ENCODE measurements around the gene SLC22A31. TPM values are rescaled to one million over a fixed set of nuclear protein-coding genes. Genes with fewer than 3 reads are reported as not detected.

SLC22A31 gene
- total RNA-seq, 2 experiments from 2014 or later = 0.23 to 0.53 TPM

DNA sequence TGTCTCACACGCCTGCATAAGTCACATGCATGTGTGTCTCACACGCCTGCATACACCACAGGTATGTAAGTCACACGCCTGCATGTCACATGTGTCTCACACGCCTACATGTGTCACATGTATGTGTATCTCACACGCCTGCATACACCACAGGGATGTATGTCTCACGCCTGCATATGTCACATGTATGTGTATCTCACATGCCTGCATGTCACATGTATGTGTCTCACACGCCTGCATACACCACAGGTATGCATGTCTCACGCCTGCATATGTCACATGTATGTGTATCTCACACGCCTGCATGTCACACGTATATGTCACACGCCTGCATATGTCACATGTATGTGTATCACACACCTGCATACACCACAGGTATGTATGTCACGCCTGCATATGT is 42.6 kb downstream of the SLC22A31 start:
- CTCF ChIA-PET = no interaction called here
- DNase-seq = no peak
- Mint-ChIP-seq H3K27me3 (no peaks in the 10 kb centered on the region), H3K4me1 (no peaks in the 10 kb centered on the region), H3K36me3 (ENCODE audit: low read depth) (no peaks in the 10 kb centered on the region), H3K27ac (no peak overlapping the region), H3K4me3 (no peak overlapping the region), H3K9me3 (peaks cover 13% of the 10 kb centered on the region)
- POLR2A ChIA-PET = no interaction called here

DNA sequence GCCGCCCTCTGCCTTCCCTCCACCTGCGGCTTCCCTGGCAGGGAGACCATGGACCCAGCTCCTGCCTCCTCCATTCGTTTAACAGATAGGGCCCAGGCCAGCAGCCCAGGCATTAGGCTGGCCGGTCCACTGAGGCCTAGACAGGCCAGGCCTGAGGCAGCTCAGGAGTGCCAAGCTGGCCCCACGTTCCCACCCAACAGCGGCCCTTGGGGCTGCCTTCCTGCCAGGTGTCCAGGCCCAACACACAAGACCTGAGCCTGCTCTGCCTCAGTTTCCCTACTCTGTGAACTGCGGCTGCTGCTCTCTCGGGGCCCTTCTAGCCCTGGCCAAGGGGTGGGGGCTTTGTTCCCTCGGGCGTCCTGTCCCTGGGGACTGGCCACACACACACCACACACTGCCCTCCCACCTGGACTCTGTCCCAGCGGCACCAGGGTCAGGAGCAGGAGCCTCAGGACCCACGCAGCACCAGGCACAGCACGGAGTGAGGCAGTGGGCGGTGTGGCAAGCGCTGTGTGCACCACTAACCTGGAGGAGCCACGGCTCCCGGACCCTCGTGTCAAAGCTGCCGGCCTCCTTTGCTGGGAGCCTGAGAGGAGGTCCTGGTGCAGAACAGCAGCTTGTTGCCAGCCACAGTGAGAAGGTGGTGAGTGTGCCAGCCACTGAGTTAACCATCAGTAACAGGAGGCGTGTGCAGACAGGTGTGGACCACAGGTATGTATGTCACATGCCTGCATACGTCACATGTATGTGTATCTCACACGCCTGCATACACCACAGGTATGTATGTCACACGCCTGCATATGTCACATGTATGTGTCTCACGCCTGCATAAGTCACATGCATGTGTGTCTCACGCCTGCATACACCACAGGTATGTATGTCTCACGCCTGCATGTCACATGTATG is 43.3 kb downstream of the SLC22A31 start:
- ChIA-PET CTCF (no interaction called here), POLR2A (no interaction called here)
- H3K27ac Mint-ChIP-seq = no peak overlapping the region

DNA sequence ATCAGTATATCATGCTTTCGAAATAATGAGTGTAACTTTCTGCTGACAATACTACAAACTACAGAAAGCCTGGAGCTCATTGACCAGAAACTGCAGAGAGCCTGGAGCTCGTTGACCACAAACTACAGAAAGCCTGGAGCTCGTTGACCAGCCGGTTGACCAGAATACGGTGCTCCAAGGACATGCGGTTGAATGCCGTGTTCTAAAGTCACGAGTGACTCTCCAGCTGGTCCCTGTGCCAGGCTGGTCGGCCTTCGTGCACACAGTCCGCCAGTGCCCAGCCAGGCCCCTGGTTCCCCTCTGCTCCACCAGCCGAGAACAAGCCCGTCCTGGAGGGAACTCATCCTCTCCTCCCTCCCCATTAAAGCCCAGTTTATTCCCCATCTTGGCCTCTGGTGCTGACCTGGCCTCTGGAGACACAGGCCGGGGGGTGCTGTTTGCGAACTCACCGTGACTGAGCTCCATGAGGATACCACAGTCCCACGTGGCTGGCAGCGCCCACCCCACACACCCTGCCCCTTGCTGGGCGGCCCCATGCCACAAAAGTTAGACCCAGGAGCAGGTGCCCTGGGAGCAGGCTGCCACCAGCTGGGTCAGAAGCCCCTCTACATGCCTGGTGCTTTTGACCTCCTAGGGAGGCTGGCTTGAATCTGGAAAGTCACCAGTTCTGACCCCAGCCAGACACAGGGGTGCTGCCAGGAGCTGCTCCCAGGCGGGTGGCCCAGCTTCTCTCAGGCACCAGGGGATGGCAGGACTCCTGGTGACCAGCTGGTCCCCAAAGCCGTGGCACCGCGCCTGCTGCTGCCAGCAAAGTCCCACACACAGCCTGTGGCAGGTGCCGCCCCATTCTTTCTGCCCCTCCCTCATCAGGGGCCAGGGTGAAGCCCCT is 44.2 kb downstream of the SLC22A31 start:
- Mint-ChIP-seq H3K27me3 (no peaks in the 10 kb centered on the region), H3K4me1 (no peaks in the 10 kb centered on the region), H3K4me3 (no peak overlapping the region), H3K36me3 (ENCODE audit: low read depth) (peaks cover 6% of the 10 kb centered on the region), H3K27ac (no peak overlapping the region), H3K9me3 (peaks cover 11% of the 10 kb centered on the region)
- CTCF ChIA-PET = no interaction called here
- POLR2A ChIA-PET = interaction anchor here (1.0 kb wide), 1 partner anchor 62 kb away, joined by 3 read pairs; no protein-coding TSS in a partner anchor
- DNase-seq = no peak

More for the DNA sequence above, 43.3 kb downstream of the SLC22A31 start:
- Mint-ChIP-seq H3K4me1 (no peaks in the 10 kb centered on the region), H3K27me3 (no peaks in the 10 kb centered on the region), H3K4me3 (no peak overlapping the region), H3K9me3 (peaks cover 13% of the 10 kb centered on the region), H3K36me3 (ENCODE audit: low read depth) (no peaks in the 10 kb centered on the region)
- no peak for DNase-seq

DNA sequence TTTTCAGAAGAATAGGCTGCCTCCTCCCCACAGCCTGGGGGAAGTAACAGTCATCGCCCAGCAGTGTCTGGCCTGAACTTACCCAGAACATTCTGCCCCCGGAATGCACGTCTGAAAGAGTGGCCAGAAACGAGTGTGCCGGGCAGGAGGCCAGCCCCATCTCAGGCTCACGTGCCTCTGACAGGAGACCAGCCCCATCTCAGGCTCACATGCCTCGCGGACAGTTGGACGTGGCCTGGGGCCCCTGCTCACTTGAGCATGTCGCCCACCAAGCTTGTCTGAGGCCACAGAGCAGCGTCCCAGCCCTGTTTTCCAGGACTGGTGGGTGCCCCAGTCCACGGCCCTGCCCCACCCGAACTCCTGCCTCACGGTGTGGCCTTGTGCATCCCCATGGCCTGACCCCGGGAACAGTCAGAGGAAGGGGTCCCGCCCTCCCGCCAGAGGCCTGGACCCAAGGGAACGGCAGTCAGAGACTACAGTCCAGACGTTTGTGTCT is 45.1 kb downstream of the SLC22A31 start:
- H3K4me1 Mint-ChIP-seq = no peaks in the 10 kb centered on the region
- ChIA-PET CTCF (no interaction called here), POLR2A (interaction anchor here (1.0 kb wide), 1 partner anchor 61 kb away, joined by 3 read pairs; no protein-coding TSS in a partner anchor)
- no peaks in the 10 kb centered on the region for H3K27me3 Mint-ChIP-seq
- DNase-seq = no peak
- peaks cover 13% of the 10 kb centered on the region for H3K36me3 Mint-ChIP-seq (ENCODE audit: low read depth)
- H3K9me3 Mint-ChIP-seq = peaks cover 11% of the 10 kb centered on the region
- H3K4me3 Mint-ChIP-seq = no peak overlapping the region
- H3K27ac Mint-ChIP-seq = no peak overlapping the region

DNA sequence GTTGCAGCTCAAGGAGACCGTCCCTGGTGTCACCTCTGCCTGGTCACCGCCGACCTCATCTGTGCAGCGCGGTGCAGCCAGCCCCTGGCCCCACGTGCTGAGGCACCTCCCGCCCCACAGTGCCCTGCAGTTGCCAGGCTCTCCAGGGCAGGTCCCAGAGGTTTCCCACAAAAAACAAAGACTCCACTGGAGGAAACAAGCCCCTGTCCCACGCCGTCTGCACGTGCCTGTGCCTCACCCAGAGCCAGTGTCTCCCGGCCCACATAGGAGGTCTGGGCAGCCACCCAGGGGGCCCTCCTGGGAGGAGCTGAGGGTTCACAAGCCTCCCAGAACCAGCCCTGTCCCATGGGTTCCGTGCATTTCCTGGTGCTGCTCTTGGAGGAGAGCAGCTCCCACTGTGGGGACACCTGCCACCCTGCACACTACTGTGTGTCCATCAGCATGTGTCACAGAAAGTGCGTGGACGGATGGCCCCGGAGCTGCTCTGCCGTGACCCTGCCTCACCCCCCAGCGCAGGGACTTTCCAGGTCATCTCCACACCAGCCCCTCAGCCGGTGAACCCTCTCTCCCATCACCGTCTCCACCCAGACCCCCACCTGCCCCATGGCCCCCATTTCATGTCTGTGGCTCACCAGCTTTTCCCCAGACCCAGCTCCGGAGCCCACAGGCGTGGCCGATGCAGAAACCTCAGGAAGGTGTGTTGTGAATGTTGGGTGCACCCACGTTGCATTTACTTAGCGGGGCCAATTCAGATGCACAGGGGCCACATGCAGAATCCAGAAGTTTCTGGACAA is 45.8 kb downstream of the SLC22A31 start:
- ChIA-PET POLR2A (interaction anchor here (0.6 kb wide), 1 partner anchor 490 kb away, joined by 3 read pairs; no protein-coding TSS in a partner anchor), CTCF (no interaction called here)
- no peak overlapping the region for H3K27ac Mint-ChIP-seq
- H3K27me3 Mint-ChIP-seq = no peaks in the 10 kb centered on the region
- H3K4me3 Mint-ChIP-seq = no peak overlapping the region
- H3K36me3 Mint-ChIP-seq (ENCODE audit: low read depth) = peaks cover 19% of the 10 kb centered on the region
- no peak for DNase-seq
- no peaks in the 10 kb centered on the region for H3K4me1 Mint-ChIP-seq
- H3K9me3 Mint-ChIP-seq = peaks cover 11% of the 10 kb centered on the region

DNA sequence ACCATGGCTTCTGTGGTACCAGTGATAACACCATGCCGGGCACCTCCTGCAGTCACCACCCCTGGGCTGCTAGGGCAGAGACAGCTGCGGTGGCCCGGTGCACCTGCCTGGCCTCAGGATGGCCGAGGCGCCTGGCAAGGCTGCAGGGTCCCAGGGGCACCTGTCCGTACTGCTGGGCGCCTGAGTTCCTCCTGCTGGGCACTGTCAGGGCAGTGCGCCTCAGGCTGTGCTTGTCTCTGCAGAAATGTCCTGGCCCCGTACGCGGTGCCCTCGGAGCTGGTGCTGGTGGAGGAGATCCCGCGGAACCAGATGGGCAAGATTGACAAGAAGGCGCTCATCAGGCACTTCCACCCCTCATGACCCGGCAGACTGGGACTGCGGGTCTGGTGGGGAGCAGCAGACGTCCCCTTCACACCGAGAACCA is 46.5 kb downstream of the SLC22A31 start:
- no peaks in the 10 kb centered on the region for H3K4me1 Mint-ChIP-seq
- peaks cover 26% of the 10 kb centered on the region for H3K36me3 Mint-ChIP-seq (ENCODE audit: low read depth)
- POLR2A ChIA-PET = interaction anchor here (0.6 kb wide), 1 partner anchor 490 kb away, joined by 3 read pairs; no protein-coding TSS in a partner anchor
- peaks cover 16% of the 10 kb centered on the region for H3K9me3 Mint-ChIP-seq
- CTCF ChIA-PET = no interaction called here
- no peak overlapping the region for H3K27ac Mint-ChIP-seq
- H3K27me3 Mint-ChIP-seq = no peaks in the 10 kb centered on the region
- H3K4me3 Mint-ChIP-seq = no peak overlapping the region
- DNase-seq = no peak

DNA sequence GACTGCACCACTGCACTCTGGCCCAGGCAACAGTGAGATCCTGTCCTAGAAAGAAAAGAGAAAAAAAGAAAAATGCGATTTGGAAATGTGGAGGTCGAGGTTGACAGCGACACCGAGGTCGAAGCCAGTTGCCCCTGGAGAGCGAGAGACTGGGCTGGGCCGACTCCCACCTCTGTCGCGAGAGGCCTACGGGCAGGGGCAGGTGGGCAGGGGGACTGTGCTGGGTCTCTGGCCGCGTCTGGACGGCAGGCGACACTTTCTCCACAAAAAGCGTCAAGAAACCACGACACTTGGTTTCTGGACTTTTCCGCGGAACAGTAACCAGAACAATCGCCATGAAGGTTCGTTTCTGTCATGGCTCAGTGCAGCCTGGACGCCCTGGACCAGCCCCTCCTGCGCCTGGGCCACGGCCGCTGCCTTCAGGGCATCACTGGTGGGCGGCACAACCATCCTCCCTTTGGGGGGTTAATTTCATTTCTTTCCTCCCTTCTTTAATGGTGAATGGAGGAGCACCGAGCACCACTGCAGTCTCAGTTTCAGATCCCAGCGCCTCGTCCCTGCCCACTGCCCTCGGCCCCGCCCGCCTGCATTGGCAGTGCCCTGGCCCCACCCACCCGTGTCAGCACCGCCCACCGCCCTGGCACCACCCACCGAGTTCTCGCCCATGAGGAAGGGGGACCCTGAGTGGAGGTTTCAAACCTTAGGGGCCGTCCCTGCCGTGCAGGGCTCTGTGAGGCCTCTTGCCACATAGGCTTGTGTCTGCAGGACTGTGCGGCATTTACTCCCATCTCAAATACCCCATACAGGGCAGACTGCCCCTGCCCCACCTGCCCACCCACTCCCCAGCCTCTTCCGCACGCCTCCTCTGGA is 47.3 kb downstream of the SLC22A31 start:
- H3K27ac Mint-ChIP-seq = no peak overlapping the region
- no peak overlapping the region for H3K4me3 Mint-ChIP-seq
- no peak for DNase-seq
- H3K9me3 Mint-ChIP-seq = peaks cover 11% of the 10 kb centered on the region
- POLR2A ChIA-PET = no interaction called here
- no peaks in the 10 kb centered on the region for H3K27me3 Mint-ChIP-seq
- no peaks in the 10 kb centered on the region for H3K4me1 Mint-ChIP-seq
- H3K36me3 Mint-ChIP-seq (ENCODE audit: low read depth) = peaks cover 32% of the 10 kb centered on the region
- CTCF ChIA-PET = no interaction called here

DNA sequence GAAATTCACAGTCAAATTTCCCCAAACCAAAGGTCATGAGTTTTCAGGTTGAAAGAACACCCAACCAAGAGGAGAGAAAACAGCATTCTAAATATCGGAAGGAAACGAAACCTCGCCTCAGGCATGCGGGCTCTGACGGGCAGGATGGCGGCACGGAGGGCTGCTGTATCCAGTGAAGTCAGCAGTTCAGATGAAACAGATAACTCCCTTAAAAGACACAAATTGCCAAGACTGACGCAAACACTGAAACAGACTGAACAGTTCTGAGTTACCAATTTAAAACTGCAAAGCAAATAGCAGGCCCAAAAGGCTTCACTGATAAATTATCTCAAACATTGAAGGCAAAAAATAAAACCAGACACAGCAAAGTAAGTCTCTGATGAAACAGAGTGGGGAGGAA is 49.4 kb downstream of the SLC22A31 start:
- no peaks in the 10 kb centered on the region for H3K27me3 Mint-ChIP-seq
- peaks cover 47% of the 10 kb centered on the region for H3K36me3 Mint-ChIP-seq (ENCODE audit: low read depth)
- H3K27ac Mint-ChIP-seq = no peak overlapping the region
- H3K4me3 Mint-ChIP-seq = no peak overlapping the region
- CTCF ChIA-PET = no interaction called here
- POLR2A ChIA-PET = no interaction called here
- H3K9me3 Mint-ChIP-seq = peaks cover 5% of the 10 kb centered on the region
- no peaks in the 10 kb centered on the region for H3K4me1 Mint-ChIP-seq
- DNase-seq = no peak

DNA sequence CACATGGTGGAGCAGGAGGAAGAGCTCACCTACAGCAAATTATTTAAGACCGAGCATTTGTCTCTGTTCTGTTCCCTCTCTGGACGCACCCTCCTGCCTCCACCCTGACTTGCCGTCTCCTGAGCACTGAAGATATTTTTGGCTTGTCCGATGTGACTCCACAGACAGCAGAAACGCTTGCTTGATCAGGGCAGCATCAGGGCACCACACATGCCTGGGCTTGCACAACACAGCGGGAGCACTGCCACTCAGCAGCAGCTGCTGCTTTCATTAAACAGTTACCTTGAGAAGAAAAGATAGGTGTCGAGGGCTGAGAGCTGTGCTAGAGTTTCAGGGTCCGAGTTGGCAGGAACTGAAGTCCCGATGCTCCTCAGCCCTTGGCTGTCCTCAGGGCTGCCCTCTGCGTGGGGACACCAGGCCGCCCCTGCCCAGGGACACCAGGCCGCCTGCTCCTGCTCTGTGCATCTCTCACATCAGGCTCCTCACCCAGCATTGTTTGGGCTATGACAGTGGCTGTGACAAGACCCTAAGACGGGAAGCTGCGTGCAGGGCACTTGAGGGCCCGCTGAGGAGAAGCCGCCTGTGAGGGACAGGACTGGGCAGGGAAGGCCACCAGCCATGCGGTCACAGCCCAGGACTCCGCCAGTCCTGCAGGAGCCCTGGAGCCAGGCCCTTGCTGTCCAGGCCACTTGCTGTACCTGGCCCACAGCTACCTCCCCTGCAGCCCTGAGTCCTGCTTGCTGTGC is 50.1 kb downstream of the SLC22A31 start:
- ChIA-PET CTCF (no interaction called here), POLR2A (no interaction called here)
- no peak overlapping the region for H3K27ac Mint-ChIP-seq

DNA sequence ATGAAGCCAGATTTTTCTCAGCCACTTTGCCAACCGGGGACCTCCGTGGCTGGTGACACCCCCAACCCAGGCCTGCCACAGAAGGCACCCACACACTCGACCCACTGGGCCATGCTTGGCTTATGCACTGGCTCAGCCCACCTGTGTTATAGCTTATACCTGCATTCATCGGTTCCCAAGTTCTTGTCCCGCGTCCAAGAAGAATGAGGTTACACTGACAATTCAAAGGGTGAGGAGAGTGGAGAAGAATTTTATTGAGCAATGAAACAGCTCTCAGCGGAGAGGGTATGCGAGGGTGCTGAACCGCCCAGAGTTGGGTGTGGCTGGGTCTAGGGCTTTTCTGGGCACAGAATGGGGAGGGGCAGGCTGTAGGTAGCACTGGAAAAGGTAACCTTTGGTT is 51.0 kb downstream of the SLC22A31 start:
- H3K9me3 Mint-ChIP-seq = peaks cover 5% of the 10 kb centered on the region
- H3K36me3 Mint-ChIP-seq (ENCODE audit: low read depth) = peaks cover 54% of the 10 kb centered on the region
- no peaks in the 10 kb centered on the region for H3K27me3 Mint-ChIP-seq
- no peak overlapping the region for H3K4me3 Mint-ChIP-seq
- ChIA-PET POLR2A (no interaction called here), CTCF (no interaction called here)
- H3K4me1 Mint-ChIP-seq = no peaks in the 10 kb centered on the region
- DNase-seq = no peak
- no peak overlapping the region for H3K27ac Mint-ChIP-seq

More for the DNA sequence above, 50.1 kb downstream of the SLC22A31 start:
- Mint-ChIP-seq H3K9me3 (peaks cover 5% of the 10 kb centered on the region), H3K4me3 (no peak overlapping the region), H3K27me3 (no peaks in the 10 kb centered on the region), H3K4me1 (no peaks in the 10 kb centered on the region), H3K36me3 (ENCODE audit: low read depth) (peaks cover 52% of the 10 kb centered on the region)
- DNase-seq = no peak

DNA sequence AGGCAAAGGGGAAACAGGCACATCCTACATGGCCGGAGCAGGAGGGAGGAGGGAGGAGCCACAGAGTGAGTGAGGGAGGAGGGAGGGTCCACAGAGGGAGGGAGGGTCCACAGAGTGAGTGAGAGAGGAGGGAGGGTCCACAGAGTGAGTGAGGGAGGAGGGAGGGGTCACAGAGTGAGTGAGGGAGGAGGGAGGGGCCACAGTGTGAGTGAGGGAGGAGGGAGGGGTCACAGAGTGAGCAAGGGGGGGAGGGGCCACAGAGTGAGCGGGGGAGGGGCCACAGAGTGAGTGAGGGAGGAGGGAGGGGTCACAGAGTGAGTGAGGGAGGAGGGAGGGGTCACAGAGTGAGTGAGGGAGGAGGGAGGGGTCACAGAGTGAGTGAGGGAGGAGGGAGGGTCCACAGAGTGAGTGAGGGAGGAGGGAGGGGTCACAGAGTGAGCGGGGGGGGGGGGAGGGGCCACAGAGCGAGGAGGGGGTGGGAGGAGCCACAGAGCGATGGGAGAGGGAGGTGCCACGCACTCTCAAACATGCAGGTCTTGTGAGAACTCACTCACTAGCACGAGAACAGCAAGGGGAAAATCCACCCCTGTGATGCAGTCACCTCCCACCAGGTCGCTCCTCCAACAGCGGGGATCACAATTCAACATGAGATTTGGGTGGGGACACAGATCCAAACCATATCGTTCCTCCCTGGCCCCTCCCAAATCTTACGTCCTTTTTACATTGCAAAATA is 53.1 kb downstream of the SLC22A31 start:
- Mint-ChIP-seq H3K27me3 (no peaks in the 10 kb centered on the region), H3K4me3 (no peak overlapping the region), H3K36me3 (ENCODE audit: low read depth) (peaks cover 54% of the 10 kb centered on the region), H3K9me3 (peaks cover 5% of the 10 kb centered on the region), H3K27ac (no peak overlapping the region), H3K4me1 (no peaks in the 10 kb centered on the region)
- DNase-seq = no peak
- CTCF ChIA-PET = no interaction called here
- POLR2A ChIA-PET = no interaction called here

Measured in activated CD4-positive, alpha-beta memory T cell treated with anti-CD3 and anti-CD28 coated beads, Interleukin-2, amount 10 ng/mL, durations not matched to agents 7 days and 5 days (primary cell).